ENCODE data around the gene UBR1. TPM values are rescaled to one million over a fixed set of nuclear protein-coding genes. Genes with fewer than 3 reads are reported as not detected.

UBR1 gene
- total and polyA plus RNA-seq, 2 experiments from 2014 or later, result 17.2 to 19.6 TPM

DNA sequence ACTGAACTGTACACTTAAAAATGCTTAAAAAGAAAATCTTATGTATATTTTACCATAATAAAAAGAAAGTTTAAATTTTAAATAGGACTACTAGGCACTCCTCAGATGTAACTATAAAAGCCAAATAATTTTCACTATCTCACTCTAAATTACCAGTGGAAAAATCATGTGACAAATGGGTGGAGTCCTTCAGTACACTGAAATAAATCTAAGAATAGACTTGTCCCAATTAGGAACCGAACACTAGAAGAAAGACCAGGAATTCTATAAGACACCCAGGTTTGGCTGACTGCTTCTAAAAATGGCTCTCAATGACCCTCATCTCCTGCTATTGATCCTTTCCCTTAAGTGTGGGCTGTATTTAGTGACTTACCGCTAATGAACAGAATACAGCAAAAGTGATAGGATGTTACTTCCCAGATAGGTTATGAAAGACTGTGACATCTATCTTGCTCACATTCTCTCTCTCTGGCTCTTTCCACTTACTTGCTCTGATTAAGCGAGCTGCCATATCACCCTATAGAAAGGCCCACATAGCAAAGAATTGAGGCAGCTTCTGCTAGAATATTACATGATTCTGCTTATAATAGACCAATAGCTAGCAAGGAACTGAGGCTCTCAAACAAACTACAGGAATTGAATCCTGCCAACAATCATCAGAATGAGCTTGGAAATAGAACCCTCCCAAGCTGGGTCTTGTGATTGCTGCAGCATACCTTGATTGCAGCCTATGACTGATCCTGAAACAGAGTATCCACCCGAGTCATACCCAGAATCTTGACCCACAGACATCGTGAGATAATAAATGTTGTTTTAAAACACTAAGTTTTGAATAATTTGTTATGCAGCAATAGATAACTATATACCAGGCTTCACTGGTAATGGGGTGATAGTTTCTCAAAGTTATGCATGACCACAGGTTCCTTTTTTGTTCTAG, 202.2 kb downstream of the UBR1 start:
- no peak for ATAC-seq

More for the DNA sequence above, 202.2 kb downstream of the UBR1 start:
- Histone ChIP-seq H4K20me1 (replicated peaks; ENCODE audit: insufficient read depth) (peaks cover 3% of the 10 kb centered on the region; the same call in 1 of the 2 replicates), H3K4me2 (no peak overlapping the region), H2AFZ (no peak overlapping the region), H3F3A (replicated peaks; ENCODE audit: low read depth) (no peaks in the 10 kb centered on the region), H3K27ac (ENCODE audit: low read depth) (peak overlapping the region; percentile 65; the same call in 1 of the 2 replicates), H3K4me1 (ENCODE audit: insufficient read depth) (no peaks in the 10 kb centered on the region), H3K27me3 (ENCODE audit: insufficient read depth) (no peaks in the 10 kb centered on the region), H3K79me2 (replicated peaks; ENCODE audit: insufficient read depth) (peaks cover 28% of the 10 kb centered on the region), H3K4me3 (no peak overlapping the region), H3K9me2 (ENCODE audit: insufficient read depth) (no peaks in the 10 kb centered on the region), H3K36me3 (ENCODE audit: insufficient read depth) (no peaks in the 10 kb centered on the region)
- no peaks in the 10 kb centered on the region for H3K9me3 Mint-ChIP-seq
- no peak overlapping the region for H3K27ac Mint-ChIP-seq
- H3K27me3 Mint-ChIP-seq (ENCODE audit: insufficient read depth, low read depth, poor library complexity), result peaks cover 4% of the 10 kb centered on the region
- 0 out of 3 replicates have a peak, but pooled peaks cover 2% of the 10 kb centered on the region for H3K4me1 Mint-ChIP-seq
- no peak overlapping the region for H3K4me3 Mint-ChIP-seq
- H3K36me3 Mint-ChIP-seq (ENCODE audit: low read depth), result no peaks in the 10 kb centered on the region
- TF ChIP-seq, protein P1, sequence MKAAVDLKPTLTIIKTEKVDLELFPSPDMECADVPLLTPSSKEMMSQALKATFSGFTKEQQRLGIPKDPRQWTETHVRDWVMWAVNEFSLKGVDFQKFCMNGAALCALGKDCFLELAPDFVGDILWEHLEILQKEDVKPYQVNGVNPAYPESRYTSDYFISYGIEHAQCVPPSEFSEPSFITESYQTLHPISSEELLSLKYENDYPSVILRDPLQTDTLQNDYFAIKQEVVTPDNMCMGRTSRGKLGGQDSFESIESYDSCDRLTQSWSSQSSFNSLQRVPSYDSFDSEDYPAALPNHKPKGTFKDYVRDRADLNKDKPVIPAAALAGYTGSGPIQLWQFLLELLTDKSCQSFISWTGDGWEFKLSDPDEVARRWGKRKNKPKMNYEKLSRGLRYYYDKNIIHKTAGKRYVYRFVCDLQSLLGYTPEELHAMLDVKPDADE (IDR thresholded peaks at IDR 0.05), result no peak
- no peak for TF ChIP-seq ZNF114 (CRISPR knock-in tag; IDR thresholded peaks at IDR 0.05)
- TF ChIP-seq CTCF (conservative IDR thresholded peaks at IDR 0.05; ENCODE audit: low read depth in 2 of 2), result no peak
- no peak for TF ChIP-seq ZNF462 (CRISPR knock-in tag; IDR thresholded peaks at IDR 0.05)
- TF ChIP-seq, protein P2, sequence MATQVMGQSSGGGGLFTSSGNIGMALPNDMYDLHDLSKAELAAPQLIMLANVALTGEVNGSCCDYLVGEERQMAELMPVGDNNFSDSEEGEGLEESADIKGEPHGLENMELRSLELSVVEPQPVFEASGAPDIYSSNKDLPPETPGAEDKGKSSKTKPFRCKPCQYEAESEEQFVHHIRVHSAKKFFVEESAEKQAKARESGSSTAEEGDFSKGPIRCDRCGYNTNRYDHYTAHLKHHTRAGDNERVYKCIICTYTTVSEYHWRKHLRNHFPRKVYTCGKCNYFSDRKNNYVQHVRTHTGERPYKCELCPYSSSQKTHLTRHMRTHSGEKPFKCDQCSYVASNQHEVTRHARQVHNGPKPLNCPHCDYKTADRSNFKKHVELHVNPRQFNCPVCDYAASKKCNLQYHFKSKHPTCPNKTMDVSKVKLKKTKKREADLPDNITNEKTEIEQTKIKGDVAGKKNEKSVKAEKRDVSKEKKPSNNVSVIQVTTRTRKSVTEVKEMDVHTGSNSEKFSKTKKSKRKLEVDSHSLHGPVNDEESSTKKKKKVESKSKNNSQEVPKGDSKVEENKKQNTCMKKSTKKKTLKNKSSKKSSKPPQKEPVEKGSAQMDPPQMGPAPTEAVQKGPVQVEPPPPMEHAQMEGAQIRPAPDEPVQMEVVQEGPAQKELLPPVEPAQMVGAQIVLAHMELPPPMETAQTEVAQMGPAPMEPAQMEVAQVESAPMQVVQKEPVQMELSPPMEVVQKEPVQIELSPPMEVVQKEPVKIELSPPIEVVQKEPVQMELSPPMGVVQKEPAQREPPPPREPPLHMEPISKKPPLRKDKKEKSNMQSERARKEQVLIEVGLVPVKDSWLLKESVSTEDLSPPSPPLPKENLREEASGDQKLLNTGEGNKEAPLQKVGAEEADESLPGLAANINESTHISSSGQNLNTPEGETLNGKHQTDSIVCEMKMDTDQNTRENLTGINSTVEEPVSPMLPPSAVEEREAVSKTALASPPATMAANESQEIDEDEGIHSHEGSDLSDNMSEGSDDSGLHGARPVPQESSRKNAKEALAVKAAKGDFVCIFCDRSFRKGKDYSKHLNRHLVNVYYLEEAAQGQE (IDR thresholded peaks at IDR 0.05; ENCODE audit: unreplicated experiment), result no peak
- TF ChIP-seq STAT1 (IDR thresholded peaks at IDR 0.05; ENCODE audit: unreplicated experiment), result no peak
- TF ChIP-seq CREB1 (CRISPR knock-in tag; IDR thresholded peaks at IDR 0.05; ENCODE audit: low read depth), result no peak
- no peak for TF ChIP-seq EZH2phosphoT487 (IDR thresholded peaks at IDR 0.05; ENCODE audit: unreplicated experiment)
- no peak for TF ChIP-seq NANOG (IDR thresholded peaks at IDR 0.05; ENCODE audit: borderline replicate concordance)
- no peak for TF ChIP-seq POLR2AphosphoS5 (IDR thresholded peaks at IDR 0.05; ENCODE audit: low read depth)
- TF ChIP-seq JUNB (IDR thresholded peaks at IDR 0.05; ENCODE audit: unreplicated experiment), result no peak
- TF ChIP-seq ZNF331 (CRISPR knock-in tag; IDR thresholded peaks at IDR 0.05; ENCODE audit: low read depth), result no peak
- TF ChIP-seq EZH2 (IDR thresholded peaks at IDR 0.05; ENCODE audit: low read depth, unreplicated experiment), result no peak
- DNase-seq (ENCODE audit: low spot score), result no peak
